GM21619 (cell line): ENCODE data around the gene AP4S1.
"Not testable (repeated sequence)": the region's sequence is repeated elsewhere in the genome, so short reads cannot be mapped to it uniquely, and the experiment has no call there.

Source experiments
- ATAC-seq: cut with Tn5 transposase; IDR thresholded peaks from one replicate; pipeline ENCODE4 v1.9.1; 2021; ENCODE audit not compliant: unreplicated experiment

Gene AP4S1

GRCh38 chr14:31080484-31080883, 55.0 kb downstream of the AP4S1 start:
- ATAC-seq, result no peak

GRCh38 chr14:31083781-31084180, 58.3 kb downstream of the AP4S1 start:
- no peak for ATAC-seq

- peak; percentile 74 for ATAC-seq
Measured at GRCh38 chr14:31084385-31084784, 58.9 kb downstream of the AP4S1 start.

GRCh38 chr14:31085027-31085426, 59.6 kb downstream of the AP4S1 start:
- no peak for ATAC-seq

- not testable (repeated sequence) for ATAC-seq
Measured at GRCh38 chr14:31086466-31086865, 61.0 kb downstream of the AP4S1 start.

GRCh38 chr14:31090883-31091764, 65.7 kb downstream of the AP4S1 start:
- ATAC-seq, result no peak

GRCh38 chr14:31092160-31092708, 66.8 kb downstream of the AP4S1 start:
- ATAC-seq, result no peak

GRCh38 chr14:31093884-31094839, 68.7 kb downstream of the AP4S1 start:
- ATAC-seq, result not testable (repeated sequence)

- not testable (repeated sequence) for ATAC-seq
Measured at GRCh38 chr14:31095817-31096216, 70.4 kb downstream of the AP4S1 start.

GRCh38 chr14:31096255-31096654, 70.8 kb downstream of the AP4S1 start:
- no peak for ATAC-seq

- ATAC-seq, result no peak
Measured at GRCh38 chr14:31097081-31097480, 71.6 kb downstream of the AP4S1 start.

GRCh38 chr14:31106768-31107167, 81.3 kb downstream of the AP4S1 start:
- no peak for ATAC-seq

GRCh38 chr14:31109257-31109656, 83.8 kb downstream of the AP4S1 start:
- ATAC-seq, result no peak

- ATAC-seq, result no peak
Measured at GRCh38 chr14:31110872-31111271, 85.4 kb downstream of the AP4S1 start.

GRCh38 chr14:31113794-31114193, 88.3 kb downstream of the AP4S1 start:
- no peak for ATAC-seq

GRCh38 chr14:31118892-31119291, 93.4 kb downstream of the AP4S1 start:
- ATAC-seq, result no peak

- ATAC-seq, result no peak
Measured at GRCh38 chr14:31122098-31122611, 96.7 kb downstream of the AP4S1 start.

- ATAC-seq, result no peak
Measured at GRCh38 chr14:31122921-31123320, 97.5 kb downstream of the AP4S1 start.

- no peak for ATAC-seq
Measured at GRCh38 chr14:31124197-31124596, 98.7 kb downstream of the AP4S1 start.

GRCh38 chr14:31125231-31125630, 99.8 kb downstream of the AP4S1 start:
- no peak for ATAC-seq

GRCh38 chr14:31126680-31127079, 101.2 kb downstream of the AP4S1 start:
- ATAC-seq, result no peak
